ENCODE data around the gene AK5.

Gene AK5

GRCh38 chr1:77473690-77474089 lies 191.9 kb downstream of the AK5 start:
- TF ChIP-seq CTCF (IDR thresholded peaks at IDR 0.05; ENCODE audit: extremely low read depth, insufficient read depth, missing control alignments): no peak
- in situ Hi-C loops (cut with MboI; ENCODE audit: low pct_unique_long_range_greater_than_20kb, low sequenced_read_pairs, unreplicated experiment): no loop called here
- no peak for DNase-seq (ENCODE audit: low spot score)

GRCh38 chr1:77475641-77476040 lies 193.8 kb downstream of the AK5 start:
- in situ Hi-C loops (cut with MboI; ENCODE audit: low pct_unique_long_range_greater_than_20kb, low sequenced_read_pairs, unreplicated experiment): no loop called here
- no peak for TF ChIP-seq CTCF (IDR thresholded peaks at IDR 0.05; ENCODE audit: extremely low read depth, insufficient read depth, missing control alignments)
- DNase-seq (ENCODE audit: low spot score): no peak

- TF ChIP-seq CTCF (IDR thresholded peaks at IDR 0.05; ENCODE audit: extremely low read depth, insufficient read depth, missing control alignments): no peak
- DNase-seq (ENCODE audit: low spot score): no peak
- in situ Hi-C loops (cut with MboI; ENCODE audit: low pct_unique_long_range_greater_than_20kb, low sequenced_read_pairs, unreplicated experiment): no loop called here
These were observed 194.7 kb downstream of the AK5 start for GRCh38 chr1:77476475-77476874.

- TF ChIP-seq CTCF (IDR thresholded peaks at IDR 0.05; ENCODE audit: extremely low read depth, insufficient read depth, missing control alignments): no peak
- DNase-seq (ENCODE audit: low spot score): no peak
- in situ Hi-C loops (cut with MboI; ENCODE audit: low pct_unique_long_range_greater_than_20kb, low sequenced_read_pairs, unreplicated experiment): no loop called here
These were observed 202.5 kb downstream of the AK5 start for GRCh38 chr1:77484334-77484733.

GRCh38 chr1:77484926-77485325 lies 203.1 kb downstream of the AK5 start:
- no peak for DNase-seq (ENCODE audit: low spot score)
- TF ChIP-seq CTCF (IDR thresholded peaks at IDR 0.05; ENCODE audit: extremely low read depth, insufficient read depth, missing control alignments): no peak
- in situ Hi-C loops (cut with MboI; ENCODE audit: low pct_unique_long_range_greater_than_20kb, low sequenced_read_pairs, unreplicated experiment): no loop called here

GRCh38 chr1:77487631-77488030 lies 205.8 kb downstream of the AK5 start:
- DNase-seq (ENCODE audit: low spot score): no peak
- TF ChIP-seq CTCF (IDR thresholded peaks at IDR 0.05; ENCODE audit: extremely low read depth, insufficient read depth, missing control alignments): no peak
- in situ Hi-C loops (cut with MboI; ENCODE audit: low pct_unique_long_range_greater_than_20kb, low sequenced_read_pairs, unreplicated experiment): no loop called here

GRCh38 chr1:77489910-77490309 lies 208.1 kb downstream of the AK5 start:
- in situ Hi-C loops (cut with MboI; ENCODE audit: low pct_unique_long_range_greater_than_20kb, low sequenced_read_pairs, unreplicated experiment): no loop called here
- DNase-seq (ENCODE audit: low spot score): no peak
- no peak for TF ChIP-seq CTCF (IDR thresholded peaks at IDR 0.05; ENCODE audit: extremely low read depth, insufficient read depth, missing control alignments)
